SU-DHL-6 (cell line): ENCODE data around the gene SETD1A.

Experiments
- H2AFZ ChIP-seq: fragments of 200-600 bp; sonication (generic); 2 replicates; pipeline ENCODE4 v1.6.1; 2014; ENCODE audit warnings: low read depth, mild to moderate bottlenecking, moderate library complexity, mixed read lengths, antibody characterized with exemption, low read length; ENCODE audit not compliant: severe bottlenecking
- H3F3A ChIP-seq: fragments of 200-600 bp; shearing (Covaris generic); 2 replicates; pipeline ENCODE4 v1.6.0; 2016; ENCODE audit warnings: antibody characterized with exemption, mild to moderate bottlenecking; ENCODE audit not compliant: insufficient read depth
- H3K27ac ChIP-seq: fragments of 200-600 bp; sonication (generic); 2 replicates; pipeline ENCODE4 v1.5.1; 2016; ENCODE audit warnings: low read depth, mild to moderate bottlenecking, low read length, moderate library complexity, mixed read lengths
- H3K27me3 ChIP-seq: fragments of 200-600 bp; sonication (generic), shearing (Covaris generic); 2 replicates; pipeline ENCODE4 v1.6.0; 2014; ENCODE audit warnings: mild to moderate bottlenecking, low read length
- H3K36me3 ChIP-seq: fragments of 200-600 bp; sonication (generic); 2 replicates; pipeline ENCODE4 v1.6.1; 2014; ENCODE audit warnings: mild to moderate bottlenecking, low read length, mixed read lengths
- H3K4me2 ChIP-seq: fragments of 300-600, 200-600 bp; shearing (Covaris generic), sonication (generic); 2 replicates; pipeline ENCODE4 v1.6.0; 2014; ENCODE audit warnings: low read length, low read depth, mild to moderate bottlenecking; ENCODE audit not compliant: poor library complexity, severe bottlenecking
- H3K4me3 ChIP-seq: fragments of 200-600 bp; sonication (generic); 2 replicates; pipeline ENCODE4 v1.5.1; 2014; ENCODE audit warnings: antibody characterized with exemption, low read length, mild to moderate bottlenecking, mixed read lengths; ENCODE audit not compliant: insufficient read depth, poor library complexity, severe bottlenecking
- H3K79me2 ChIP-seq: fragments of 200-600 bp; sonication (generic); 2 replicates; pipeline ENCODE4 v1.6.1; 2014; ENCODE audit warnings: mild to moderate bottlenecking, low read length, moderate library complexity; ENCODE audit not compliant: insufficient read depth
- H3K9ac ChIP-seq: fragments of 200-600 bp; sonication (generic); 2 replicates; pipeline ENCODE4 v1.7.0; 2014; ENCODE audit warnings: mild to moderate bottlenecking, low read length
- H3K9me2 ChIP-seq: fragments of 200-600 bp; sonication (generic); replicated peaks from 2 replicates; pipeline ENCODE4 v1.6.1; 2014; ENCODE audit warnings: low read length; ENCODE audit not compliant: insufficient read depth
- H3K9me3 ChIP-seq: fragments of 200-600 bp; sonication (generic); 2 replicates; pipeline ENCODE4 v1.6.1; 2014; ENCODE audit warnings: low read length, mixed read lengths; ENCODE audit not compliant: insufficient read depth
- H4K20me1 ChIP-seq: fragments of 200-600 bp; sonication (generic); 2 replicates; pipeline ENCODE4 v1.6.1; 2014; ENCODE audit warnings: low read depth, mild to moderate bottlenecking, antibody characterized with exemption, low read length, moderate library complexity, mixed read lengths
- EZH2phosphoT487 ChIP-seq: fragments of 200-600 bp; sonication (generic), shearing (Covaris generic); conservative IDR thresholded peaks from 2 replicates; pipeline ENCODE4 v1.6.1; 2018; ENCODE audit warnings: mild to moderate bottlenecking, antibody characterized with exemption, low read length, moderate library complexity, mixed read lengths
- TF ChIP-seq, protein P1 (sequence below): fragments of 200-600 bp; sonication (generic); IDR thresholded peaks from one replicate; pipeline ENCODE4 v1.5.1; 2017; ENCODE audit warnings: antibody characterized with exemption, mild to moderate bottlenecking, low read length, moderate library complexity; ENCODE audit not compliant: insufficient read depth, poor library complexity, severe bottlenecking

Gene SETD1A

GRCh38 chr16:30998852-30999761 lies 41.6 kb downstream of the SETD1A start:
- no peaks in the 10 kb centered on the region for H3K9me2 ChIP-seq
- H4K20me1 ChIP-seq = no peaks in the 10 kb centered on the region
- no peaks in the 10 kb centered on the region for H3K9me3 ChIP-seq
- H3K79me2 ChIP-seq = no peaks in the 10 kb centered on the region
- H3K36me3 ChIP-seq = no peaks in the 10 kb centered on the region
- H3K4me2 ChIP-seq = no peak overlapping the region
- TF ChIP-seq EZH2phosphoT487 = no peak
- TF ChIP-seq, protein P1, sequence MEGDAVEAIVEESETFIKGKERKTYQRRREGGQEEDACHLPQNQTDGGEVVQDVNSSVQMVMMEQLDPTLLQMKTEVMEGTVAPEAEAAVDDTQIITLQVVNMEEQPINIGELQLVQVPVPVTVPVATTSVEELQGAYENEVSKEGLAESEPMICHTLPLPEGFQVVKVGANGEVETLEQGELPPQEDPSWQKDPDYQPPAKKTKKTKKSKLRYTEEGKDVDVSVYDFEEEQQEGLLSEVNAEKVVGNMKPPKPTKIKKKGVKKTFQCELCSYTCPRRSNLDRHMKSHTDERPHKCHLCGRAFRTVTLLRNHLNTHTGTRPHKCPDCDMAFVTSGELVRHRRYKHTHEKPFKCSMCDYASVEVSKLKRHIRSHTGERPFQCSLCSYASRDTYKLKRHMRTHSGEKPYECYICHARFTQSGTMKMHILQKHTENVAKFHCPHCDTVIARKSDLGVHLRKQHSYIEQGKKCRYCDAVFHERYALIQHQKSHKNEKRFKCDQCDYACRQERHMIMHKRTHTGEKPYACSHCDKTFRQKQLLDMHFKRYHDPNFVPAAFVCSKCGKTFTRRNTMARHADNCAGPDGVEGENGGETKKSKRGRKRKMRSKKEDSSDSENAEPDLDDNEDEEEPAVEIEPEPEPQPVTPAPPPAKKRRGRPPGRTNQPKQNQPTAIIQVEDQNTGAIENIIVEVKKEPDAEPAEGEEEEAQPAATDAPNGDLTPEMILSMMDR = no peak
- no peaks in the 10 kb centered on the region for H3K27me3 ChIP-seq
- no peak overlapping the region for H3K4me3 ChIP-seq
- no peak overlapping the region for H3K9ac ChIP-seq
- H3F3A ChIP-seq = no peaks in the 10 kb centered on the region
- H2AFZ ChIP-seq = no peak overlapping the region
- no peak overlapping the region for H3K27ac ChIP-seq

DNA sequence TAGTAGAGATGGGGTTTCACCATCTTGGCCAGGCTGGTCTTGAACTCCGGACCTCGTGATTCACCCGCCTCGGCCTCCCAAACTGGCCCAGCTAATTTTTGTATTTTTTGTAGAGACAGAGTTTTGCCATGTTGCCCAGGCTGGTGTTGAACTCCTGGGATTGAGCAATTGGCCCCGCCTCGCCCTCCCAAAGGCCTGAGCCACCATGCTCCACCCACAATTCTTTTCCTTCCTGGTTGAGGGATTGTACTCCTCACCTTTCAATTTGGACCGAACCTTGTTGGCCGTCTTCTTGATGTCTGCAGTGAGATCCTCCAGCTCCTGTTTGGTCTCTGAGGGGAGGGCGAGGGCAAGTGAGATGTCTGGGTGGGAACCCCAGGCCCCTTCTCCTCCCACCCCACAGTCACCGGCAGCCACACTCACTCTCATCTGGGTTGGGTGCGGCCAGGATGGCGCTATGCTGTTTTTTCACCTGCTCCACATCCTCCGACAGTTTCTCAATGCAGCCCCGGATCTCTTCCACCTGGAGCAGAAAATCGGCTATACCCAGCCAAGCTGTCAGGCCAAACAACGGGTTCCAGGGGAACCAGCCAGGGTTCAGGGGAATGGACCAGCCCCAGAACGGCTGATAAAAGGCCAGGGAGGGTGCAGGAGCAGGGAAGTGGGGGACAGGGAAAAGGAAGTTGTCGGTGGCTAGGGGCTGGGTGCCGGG lies 43.3 kb downstream of the SETD1A start:
- TF ChIP-seq, protein P1 = no peak
- no peak for TF ChIP-seq EZH2phosphoT487
- no peak overlapping the region for H3K27ac ChIP-seq
- no peaks in the 10 kb centered on the region for H3K79me2 ChIP-seq
- H3F3A ChIP-seq = no peaks in the 10 kb centered on the region
- no peaks in the 10 kb centered on the region for H3K27me3 ChIP-seq
- H3K4me3 ChIP-seq = no peak overlapping the region
- no peaks in the 10 kb centered on the region for H3K9me2 ChIP-seq
- no peak overlapping the region for H2AFZ ChIP-seq
- no peaks in the 10 kb centered on the region for H4K20me1 ChIP-seq
- H3K36me3 ChIP-seq = no peaks in the 10 kb centered on the region
- no peak overlapping the region for H3K4me2 ChIP-seq
- H3K9ac ChIP-seq = no peak overlapping the region
- no peaks in the 10 kb centered on the region for H3K9me3 ChIP-seq

DNA sequence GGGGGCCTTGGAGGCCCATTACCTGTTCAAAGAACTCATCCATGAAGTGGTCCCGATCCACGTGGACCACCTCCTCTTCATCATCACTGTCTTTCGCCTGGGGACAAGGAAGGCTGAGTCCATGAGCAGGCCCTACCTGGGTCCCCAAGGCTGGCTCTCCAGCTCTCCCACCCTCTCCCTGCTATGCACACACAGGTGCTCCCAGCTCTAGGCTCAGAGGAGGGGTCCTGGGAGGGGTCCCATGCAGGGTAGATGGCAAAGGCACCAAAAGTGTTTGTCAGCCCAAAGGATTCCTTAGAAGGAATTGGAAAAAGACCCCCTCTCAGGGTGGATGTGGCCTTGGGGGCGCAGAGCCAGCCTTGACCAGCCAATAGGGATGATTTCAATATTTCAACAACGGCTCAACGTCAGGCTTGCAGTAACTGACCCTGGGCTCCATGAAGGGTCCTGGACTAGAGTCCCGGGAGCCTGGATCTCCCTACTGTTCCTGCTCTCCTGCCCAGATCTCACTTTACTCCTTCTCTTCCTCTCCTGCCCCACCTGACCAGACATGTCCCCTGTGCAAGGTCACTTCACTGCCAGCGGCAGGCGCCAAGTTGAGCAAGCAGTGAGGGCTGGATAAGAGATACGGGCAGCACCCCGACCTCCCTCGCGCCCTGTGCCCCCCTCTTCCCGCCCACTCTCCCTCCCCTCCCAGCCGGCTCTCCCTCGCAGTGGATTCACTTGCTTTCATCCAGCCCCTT lies 44.1 kb downstream of the SETD1A start:
- no peaks in the 10 kb centered on the region for H3K9me3 ChIP-seq
- no peaks in the 10 kb centered on the region for H3F3A ChIP-seq
- H3K9me2 ChIP-seq = no peaks in the 10 kb centered on the region
- no peaks in the 10 kb centered on the region for H3K27me3 ChIP-seq
- TF ChIP-seq, protein P1 = no peak
- no peak for TF ChIP-seq EZH2phosphoT487
- H3K27ac ChIP-seq = no peak overlapping the region
- H4K20me1 ChIP-seq = no peaks in the 10 kb centered on the region
- H3K9ac ChIP-seq = no peak overlapping the region
- no peaks in the 10 kb centered on the region for H3K36me3 ChIP-seq
- H3K4me2 ChIP-seq = no peak overlapping the region
- no peaks in the 10 kb centered on the region for H3K79me2 ChIP-seq
- no peak overlapping the region for H3K4me3 ChIP-seq
- H2AFZ ChIP-seq = no peak overlapping the region
